ENCODE data around the gene TSTD2. TPM values are rescaled to one million over a fixed set of nuclear protein-coding genes. Genes with fewer than 3 reads are reported as not detected.

Gene TSTD2
- total RNA-seq, 1 experiment from 2014 or later, result 29.7 TPM

GRCh38 chr9:97567182-97567893 lies 65.8 kb downstream of the TSTD2 start:
- no peaks in the 10 kb centered on the region for H3K9me3 ChIP-seq (ENCODE audit: low read depth, low read length, poor library complexity, severe bottlenecking)
- DNase-seq (ENCODE audit: low spot score), result no peak

DNA sequence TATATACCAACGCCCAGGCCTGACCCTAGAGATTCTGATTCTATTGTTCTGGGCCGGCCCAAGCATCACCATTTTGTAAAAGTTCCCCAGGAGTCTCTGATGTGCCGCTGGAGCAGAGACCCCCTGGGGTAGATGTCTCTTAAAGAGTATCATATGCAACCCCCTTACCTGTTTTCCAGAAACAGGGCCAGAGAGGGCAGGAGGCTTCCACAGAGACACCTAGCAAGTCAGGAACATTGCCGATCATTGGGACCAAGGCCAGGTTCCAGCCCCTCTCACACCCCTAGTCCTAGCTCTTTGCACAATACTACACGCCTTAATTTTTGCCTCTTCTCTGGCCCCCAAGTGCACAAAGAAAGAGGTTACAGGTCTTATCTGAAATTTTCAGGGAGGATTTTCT lies 67.9 kb downstream of the TSTD2 start:
- intact Hi-C loops (cut with micrococcal nuclease; ENCODE audit: unreplicated experiment), result no loop called here
- no peaks in the 10 kb centered on the region for H3K4me1 ChIP-seq (ENCODE audit: insufficient read depth, low read length, poor library complexity, severe bottlenecking)
- ChIA-PET POLR2A (ENCODE audit: low non-redundant PET) (no interaction called here), CTCF (no interaction called here)
- H3K27ac ChIP-seq (ENCODE audit: low read depth, low read length, poor library complexity, severe bottlenecking), result no peak overlapping the region
- TF ChIP-seq CTCF (conservative IDR thresholded peaks at IDR 0.05; ENCODE audit: low read depth, low read length) (no peak), EZH2 (IDR thresholded peaks at IDR 0.05; ENCODE audit: borderline replicate concordance, low read depth, low read length, poor library complexity, severe bottlenecking) (no peak)
- DNase-seq (ENCODE audit: low spot score), result no peak
- no TSS peak for BruUV-seq (replicated peaks)
- H3K36me3 ChIP-seq (ENCODE audit: insufficient read depth, low read length, poor library complexity, severe bottlenecking), result no peaks in the 10 kb centered on the region
- no peaks in the 10 kb centered on the region for H3K27me3 ChIP-seq (replicated peaks; ENCODE audit: insufficient read depth, low read depth, low read length, poor library complexity)
- no peaks in the 10 kb centered on the region for H3K9me3 ChIP-seq (ENCODE audit: low read depth, low read length, poor library complexity, severe bottlenecking)
- H3K4me3 ChIP-seq (ENCODE audit: low read depth, low read length, poor library complexity, severe bottlenecking), result no peak overlapping the region

More at GRCh38 chr9:97567182-97567893, 65.8 kb downstream of the TSTD2 start:
- H3K27ac ChIP-seq (ENCODE audit: low read depth, low read length, poor library complexity, severe bottlenecking), result no peak overlapping the region
- no peak for TF ChIP-seq CTCF (conservative IDR thresholded peaks at IDR 0.05; ENCODE audit: low read depth, low read length)
- intact Hi-C loops (cut with micrococcal nuclease; ENCODE audit: unreplicated experiment), result no loop called here
- H3K4me1 ChIP-seq (ENCODE audit: insufficient read depth, low read length, poor library complexity, severe bottlenecking), result no peaks in the 10 kb centered on the region
- no TSS peak for BruUV-seq (replicated peaks)
- H3K27me3 ChIP-seq (replicated peaks; ENCODE audit: insufficient read depth, low read depth, low read length, poor library complexity), result no peaks in the 10 kb centered on the region
- CTCF ChIA-PET, result no interaction called here
- POLR2A ChIA-PET (ENCODE audit: low non-redundant PET), result no interaction called here
- no peak overlapping the region for H3K4me3 ChIP-seq (ENCODE audit: low read depth, low read length, poor library complexity, severe bottlenecking)
- no peaks in the 10 kb centered on the region for H3K36me3 ChIP-seq (ENCODE audit: insufficient read depth, low read length, poor library complexity, severe bottlenecking)

- no peaks in the 10 kb centered on the region for H3K9me3 ChIP-seq (ENCODE audit: low read depth, low read length, poor library complexity, severe bottlenecking)
- ChIA-PET CTCF (no interaction called here), POLR2A (ENCODE audit: low non-redundant PET) (no interaction called here)
- H3K27ac ChIP-seq (ENCODE audit: low read depth, low read length, poor library complexity, severe bottlenecking), result no peak overlapping the region
- no peak for TF ChIP-seq CTCF (conservative IDR thresholded peaks at IDR 0.05; ENCODE audit: low read depth, low read length)
- no peaks in the 10 kb centered on the region for H3K27me3 ChIP-seq (replicated peaks; ENCODE audit: insufficient read depth, low read depth, low read length, poor library complexity)
- intact Hi-C loops (cut with micrococcal nuclease; ENCODE audit: unreplicated experiment), result no loop called here
- BruUV-seq (replicated peaks), result no TSS peak
- no peaks in the 10 kb centered on the region for H3K36me3 ChIP-seq (ENCODE audit: insufficient read depth, low read length, poor library complexity, severe bottlenecking)
- DNase-seq (ENCODE audit: low spot score), result peak; percentile 25
- H3K4me1 ChIP-seq (ENCODE audit: insufficient read depth, low read length, poor library complexity, severe bottlenecking), result no peaks in the 10 kb centered on the region
- H3K4me3 ChIP-seq (ENCODE audit: low read depth, low read length, poor library complexity, severe bottlenecking), result no peak overlapping the region
Observed at GRCh38 chr9:97564291-97565175, 68.6 kb downstream of the TSTD2 start.

Measured in A673 (cell line).